HAP-1 (cell line): ENCODE data around the gene STXBP5.

Experiments
- DNase-seq, 2 experiments: peaks; one replicate each; pipeline ENCODE4 v3.0.0-alpha.2; 2016 to 2020; ENCODE audit warnings: low spot score in 2 of 2
- H3K27me3 ChIP-seq: fragments of 250-450 bp; sonication (Bioruptor Pico); 2 replicates; pipeline ENCODE4 v1.5.1; 2020; ENCODE audit warnings: low read depth, mild to moderate bottlenecking, moderate library complexity
- H3K36me3 ChIP-seq: fragments of 250-450 bp; sonication (Bioruptor Pico); replicated peaks from 2 replicates; pipeline ENCODE4 v1.5.1; 2020; ENCODE audit warnings: mild to moderate bottlenecking
- H3K4me1 ChIP-seq: fragments of 250-450 bp; sonication (Bioruptor Pico); 2 replicates; pipeline ENCODE4 v1.5.1; 2020; ENCODE audit warnings: mild to moderate bottlenecking
- H3K4me3 ChIP-seq: fragments of 250-450 bp; sonication (Bioruptor Pico); 2 replicates; pipeline ENCODE4 v1.5.1; 2020; ENCODE audit warnings: mild to moderate bottlenecking, moderate library complexity
- H3K9me3 ChIP-seq: fragments of 250-450 bp; sonication (Bioruptor Pico); 2 replicates; pipeline ENCODE4 v1.5.1; 2020; ENCODE audit warnings: mild to moderate bottlenecking, moderate library complexity
- in situ Hi-C: fragments of 300-500 bp; cut with MboI; formaldehyde crosslinking; loops from 3 replicates; pipeline ENCODE4 v1.14.3; 2020; ENCODE audit warnings: low sequenced_read_pairs, inconsistent platforms, mixed read lengths

STXBP5 gene

GRCh38 chr6:147204060-147204785 lies at the start of gene STXBP5:
STXBP5 (plus strand) TSS chr6:147204417; CDS start chr6:147204533, 116 bp downstream.
- H3K27me3 ChIP-seq: no peaks in the 10 kb centered on the region
- peak within 1 kb of the TSS; percentile 72 for H3K4me3 ChIP-seq
- peaks cover 19% of the 10 kb centered on the region for H3K4me1 ChIP-seq
- DNase-seq: peak; percentile 46 to 62
- in situ Hi-C loops: no loop called here
- H3K36me3 ChIP-seq: no peaks in the 10 kb centered on the region
- H3K9me3 ChIP-seq: no peaks in the 10 kb centered on the region

- in situ Hi-C loops: no loop called here
- Histone ChIP-seq H3K4me1 (no peaks in the 10 kb centered on the region), H3K36me3 (no peaks in the 10 kb centered on the region), H3K4me3 (no peak overlapping the region), H3K9me3 (no peaks in the 10 kb centered on the region), H3K27me3 (peaks cover 4% of the 10 kb centered on the region)
- DNase-seq: no peak
Measured at GRCh38 chr6:147154454-147154853, 49.8 kb upstream of the STXBP5 start.

DNA sequence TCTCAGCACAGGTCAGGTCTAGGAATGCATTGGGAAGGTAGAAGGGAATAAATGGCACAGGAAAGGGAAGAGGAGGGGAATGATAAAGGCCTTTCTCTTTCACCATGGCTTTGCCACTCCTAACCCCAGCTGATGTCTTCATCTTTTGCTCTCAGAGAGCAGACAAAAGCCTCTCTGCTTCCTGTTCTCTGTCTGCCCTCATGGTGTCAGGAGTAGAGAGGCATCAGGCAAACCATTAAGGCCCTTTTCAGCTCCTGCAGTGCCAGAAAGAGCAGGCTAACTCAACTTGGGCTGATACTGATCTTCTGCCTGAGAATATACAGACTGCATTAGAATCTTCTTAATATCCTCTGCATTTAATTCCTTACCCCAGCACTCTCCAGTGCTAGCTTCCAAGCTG lies 48.0 kb upstream of the STXBP5 start:
- Histone ChIP-seq H3K4me3 (no peak overlapping the region), H3K9me3 (no peaks in the 10 kb centered on the region), H3K4me1 (no peaks in the 10 kb centered on the region), H3K27me3 (peaks cover 12% of the 10 kb centered on the region), H3K36me3 (no peaks in the 10 kb centered on the region)
- in situ Hi-C loops: no loop called here
- no peak for DNase-seq

GRCh38 chr6:147156799-147157382 lies 47.3 kb upstream of the STXBP5 start:
- Histone ChIP-seq H3K4me1 (no peaks in the 10 kb centered on the region), H3K27me3 (peaks cover 12% of the 10 kb centered on the region), H3K4me3 (no peak overlapping the region), H3K36me3 (no peaks in the 10 kb centered on the region), H3K9me3 (no peaks in the 10 kb centered on the region)
- no peak for DNase-seq
- in situ Hi-C loops: no loop called here

DNA sequence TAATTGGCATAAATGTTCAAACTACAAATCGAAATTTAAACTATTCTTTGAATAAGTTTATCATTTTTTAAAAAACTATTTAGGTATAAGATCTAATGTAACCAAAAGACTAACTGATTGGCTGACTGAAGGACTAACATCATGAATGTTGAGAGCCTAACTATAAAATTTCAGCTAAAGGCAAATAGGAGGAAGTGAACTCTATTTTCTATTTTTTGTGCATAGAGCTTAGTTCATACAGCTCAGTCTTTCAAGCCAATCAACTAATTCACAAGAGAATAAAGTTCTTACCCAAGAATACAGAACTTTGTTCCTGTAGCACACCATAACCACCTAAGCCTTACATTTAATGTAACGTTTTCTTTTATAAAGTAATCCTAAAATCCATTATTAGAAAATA lies 46.3 kb upstream of the STXBP5 start:
- Histone ChIP-seq H3K9me3 (no peaks in the 10 kb centered on the region), H3K4me1 (no peaks in the 10 kb centered on the region), H3K4me3 (no peak overlapping the region), H3K36me3 (no peaks in the 10 kb centered on the region), H3K27me3 (peaks cover 12% of the 10 kb centered on the region)
- DNase-seq: no peak
- in situ Hi-C loops: no loop called here

DNA sequence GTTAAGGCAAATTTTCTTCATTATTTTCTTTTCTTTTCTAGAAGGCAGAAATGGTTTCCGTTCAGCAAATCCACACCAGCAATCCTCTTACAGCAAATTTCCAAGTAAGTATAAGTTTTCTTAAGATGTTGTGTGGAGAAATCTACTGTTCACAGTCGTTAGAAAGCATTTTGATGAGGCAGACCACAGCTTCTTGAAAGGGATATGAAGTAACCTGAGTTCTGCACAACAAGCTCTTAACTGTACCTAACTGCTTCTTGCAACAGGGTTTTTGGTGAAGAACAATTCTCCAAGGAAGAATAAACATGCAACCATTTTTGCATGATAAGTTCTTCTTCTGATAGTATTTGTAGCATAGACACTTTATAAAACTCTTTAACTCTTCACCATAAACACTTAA lies 45.3 kb upstream of the STXBP5 start:
- no peak overlapping the region for H3K4me3 ChIP-seq
- peaks cover 12% of the 10 kb centered on the region for H3K27me3 ChIP-seq
- in situ Hi-C loops: no loop called here
- H3K9me3 ChIP-seq: no peaks in the 10 kb centered on the region
- no peaks in the 10 kb centered on the region for H3K36me3 ChIP-seq
- no peak for DNase-seq
- H3K4me1 ChIP-seq: no peaks in the 10 kb centered on the region

- H3K4me1 ChIP-seq: no peaks in the 10 kb centered on the region
- no peaks in the 10 kb centered on the region for H3K9me3 ChIP-seq
- DNase-seq: no peak
- no peaks in the 10 kb centered on the region for H3K36me3 ChIP-seq
- in situ Hi-C loops: no loop called here
- H3K27me3 ChIP-seq: peaks cover 12% of the 10 kb centered on the region
- no peak overlapping the region for H3K4me3 ChIP-seq
Measured at GRCh38 chr6:147159536-147160374, 44.5 kb upstream of the STXBP5 start.

- Histone ChIP-seq H3K9me3 (no peaks in the 10 kb centered on the region), H3K4me3 (no peak overlapping the region), H3K27me3 (peaks cover 12% of the 10 kb centered on the region), H3K36me3 (no peaks in the 10 kb centered on the region), H3K4me1 (no peaks in the 10 kb centered on the region)
- in situ Hi-C loops: no loop called here
- DNase-seq: no peak
Measured at GRCh38 chr6:147160593-147160992, 43.6 kb upstream of the STXBP5 start.

GRCh38 chr6:147161253-147161973 lies 42.8 kb upstream of the STXBP5 start:
- in situ Hi-C loops: no loop called here
- no peak for DNase-seq
- Histone ChIP-seq H3K36me3 (no peaks in the 10 kb centered on the region), H3K9me3 (no peaks in the 10 kb centered on the region), H3K4me1 (no peaks in the 10 kb centered on the region), H3K27me3 (peaks cover 12% of the 10 kb centered on the region), H3K4me3 (no peak overlapping the region)

GRCh38 chr6:147161974-147162495 lies 42.2 kb upstream of the STXBP5 start:
- Histone ChIP-seq H3K4me1 (no peaks in the 10 kb centered on the region), H3K27me3 (peaks cover 12% of the 10 kb centered on the region), H3K9me3 (no peaks in the 10 kb centered on the region), H3K36me3 (no peaks in the 10 kb centered on the region), H3K4me3 (no peak overlapping the region)
- no peak for DNase-seq
- in situ Hi-C loops: no loop called here

DNA sequence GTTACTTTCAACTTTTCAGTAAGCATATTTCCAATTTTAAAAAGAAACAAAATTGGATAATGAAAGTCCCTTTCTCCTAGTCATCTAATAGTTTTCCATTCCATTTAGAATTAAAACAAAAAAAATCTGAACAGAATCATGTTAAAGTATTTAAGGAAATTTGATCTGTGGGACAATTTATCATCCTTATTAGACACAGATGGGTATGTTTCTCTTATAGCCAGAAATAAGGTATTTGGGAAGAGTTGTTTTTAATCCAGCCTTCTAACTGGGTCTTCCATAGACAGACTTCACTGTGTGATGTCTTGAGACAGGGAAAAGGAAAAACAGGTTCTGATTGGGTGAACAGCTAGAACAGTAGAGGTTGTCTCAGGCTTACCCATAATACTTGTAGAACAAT lies 39.5 kb upstream of the STXBP5 start:
- peaks cover 7% of the 10 kb centered on the region; the same call in 1 of the 2 replicates for H3K27me3 ChIP-seq
- H3K4me1 ChIP-seq: no peaks in the 10 kb centered on the region
- in situ Hi-C loops: no loop called here
- no peaks in the 10 kb centered on the region for H3K36me3 ChIP-seq
- DNase-seq: no peak
- no peak overlapping the region for H3K4me3 ChIP-seq
- no peaks in the 10 kb centered on the region for H3K9me3 ChIP-seq

- Histone ChIP-seq H3K9me3 (no peaks in the 10 kb centered on the region), H3K27me3 (no peaks in the 10 kb centered on the region), H3K4me1 (no peaks in the 10 kb centered on the region), H3K4me3 (no peak overlapping the region), H3K36me3 (no peaks in the 10 kb centered on the region)
- DNase-seq: no peak
- in situ Hi-C loops: no loop called here
Measured at GRCh38 chr6:147166360-147166944, 37.8 kb upstream of the STXBP5 start.

DNA sequence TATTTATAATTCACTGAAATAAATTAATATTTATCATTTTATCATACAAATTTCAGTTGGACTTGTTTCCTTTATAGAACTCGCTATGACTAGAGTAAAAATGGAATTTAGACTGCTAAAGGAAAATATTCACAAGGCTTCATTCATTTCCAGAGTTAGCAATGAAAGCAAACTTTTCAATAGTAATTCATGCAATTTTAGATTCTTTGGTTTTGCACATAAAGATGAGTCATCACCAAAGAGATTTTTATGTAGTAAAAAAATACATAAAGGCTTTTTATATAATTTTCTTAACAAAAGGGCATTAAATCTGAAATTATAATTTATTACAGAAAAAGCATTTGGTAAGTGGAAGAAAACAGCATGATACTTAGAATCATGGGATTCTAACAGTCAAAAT lies 37.2 kb upstream of the STXBP5 start:
- no peaks in the 10 kb centered on the region for H3K36me3 ChIP-seq
- H3K9me3 ChIP-seq: no peaks in the 10 kb centered on the region
- no peak for DNase-seq
- no peaks in the 10 kb centered on the region for H3K27me3 ChIP-seq
- no peaks in the 10 kb centered on the region for H3K4me1 ChIP-seq
- in situ Hi-C loops: no loop called here
- no peak overlapping the region for H3K4me3 ChIP-seq
